IMR-90 (cell line): ENCODE results near the gene EPB41L3. TPM values are rescaled to one million over a fixed set of nuclear protein-coding genes. Genes with fewer than 3 reads are reported as not detected.

Experiments used
- ATAC-seq: fragments of 200-7000 bp; cut with Tn5 transposase; 2 replicates; pipeline ENCODE4 v1.9.1; 2020; ENCODE audit warnings: low read depth, mild to moderate bottlenecking, moderate library complexity
- BruUV-seq: library from RNA; stranded (reverse); fragments of 400-500 nt; replicated peaks from 2 replicates; lab custom pipeline; 2021; lab: Mats Ljungman, UMichigan
- CTCF ChIA-PET: fragments of 300-600 bp; formaldehyde crosslinking; extraction: SDS; loops from one replicate; lab custom pipeline; 2021; ENCODE audit warnings: antibody characterized with exemption; lab: Yijun Ruan, JAX
- POLR2A ChIA-PET: fragments of 300-600 bp; sonication (Branson Sonifier 250); formaldehyde crosslinking; loops from one replicate; lab custom pipeline; 2022; ENCODE audit warnings: antibody characterized with exemption; ENCODE audit not compliant: unreplicated experiment; lab: Charles Lee
- DNase-seq: peaks from one replicate; pipeline ENCODE4 v3.0.0; 2013
- H2AFZ ChIP-seq: replicated peaks from 2 replicates; pipeline ENCODE3; 2013; ENCODE audit warnings: low read length, mild to moderate bottlenecking; ENCODE audit not compliant: poor library complexity
- H2AK5ac ChIP-seq: 2 replicates; pipeline ENCODE4 v1.6.1; 2013; ENCODE audit warnings: low read depth, low read length, inconsistent platforms
- H2AK9ac ChIP-seq: replicated peaks from 2 replicates; pipeline ENCODE3; 2013; ENCODE audit warnings: mild to moderate bottlenecking, low read depth, low read length, moderate library complexity; ENCODE audit not compliant: poor library complexity
- H2BK120ac ChIP-seq: 2 replicates; pipeline ENCODE4 v1.6.1; 2013; ENCODE audit warnings: low read depth, low read length, inconsistent platforms
- H2BK15ac ChIP-seq: 3 replicates; pipeline ENCODE4 v1.6.1; 2013; ENCODE audit warnings: low read depth, low read length, inconsistent platforms
- H2BK20ac ChIP-seq: 2 replicates; pipeline ENCODE4 v1.6.1; 2013; ENCODE audit warnings: low read depth, mild to moderate bottlenecking, inconsistent platforms, low read length, moderate library complexity
- H2BK5ac ChIP-seq: 2 replicates; pipeline ENCODE4 v1.6.1; 2013; ENCODE audit warnings: mild to moderate bottlenecking, low read depth, low read length, inconsistent platforms; ENCODE audit not compliant: poor library complexity, severe bottlenecking
- H3K14ac ChIP-seq: replicated peaks from 2 replicates; pipeline ENCODE4 v1.6.1; 2013; ENCODE audit warnings: low read depth, low read length, inconsistent platforms
- H3K18ac ChIP-seq: 2 replicates; pipeline ENCODE4 v1.6.1; 2013; ENCODE audit warnings: low read depth, low read length, control low read depth
- H3K23ac ChIP-seq: 2 replicates; pipeline ENCODE4 v1.6.1; 2013; ENCODE audit warnings: low read depth, low read length, inconsistent platforms
- H3K27ac ChIP-seq: 2 replicates; pipeline ENCODE4 v1.5.1; 2013; ENCODE audit warnings: mild to moderate bottlenecking, control low read depth, low read length; ENCODE audit not compliant: insufficient read depth
- H3K27me3 ChIP-seq: 2 replicates; pipeline ENCODE4 v1.6.1; 2013; ENCODE audit warnings: low read length; ENCODE audit not compliant: control insufficient read depth, insufficient read depth
- H3K36me3 ChIP-seq: 2 replicates; pipeline ENCODE4 v1.6.1; 2013; ENCODE audit warnings: low read length, mixed read lengths; ENCODE audit not compliant: control insufficient read depth, insufficient read depth
- H3K4ac ChIP-seq: 2 replicates; pipeline ENCODE4 v1.6.1; 2013; ENCODE audit warnings: low read depth, low read length, inconsistent platforms
- H3K4me1 ChIP-seq: 2 replicates; pipeline ENCODE4 v1.6.1; 2013; ENCODE audit warnings: low read length, mixed read lengths; ENCODE audit not compliant: control insufficient read depth, insufficient read depth
- H3K4me2 ChIP-seq: 2 replicates; pipeline ENCODE4 v1.6.1; 2013; ENCODE audit warnings: low read depth, mild to moderate bottlenecking, control low read depth, low read length, moderate library complexity
- H3K4me3 ChIP-seq: 2 replicates; pipeline ENCODE4 v1.5.1; 2013; ENCODE audit warnings: low read depth, mild to moderate bottlenecking, control low read depth, low read length, moderate library complexity; ENCODE audit not compliant: insufficient read depth
- H3K56ac ChIP-seq: 2 replicates; pipeline ENCODE4 v1.6.1; 2013; ENCODE audit warnings: low read length, inconsistent platforms; ENCODE audit not compliant: insufficient read depth; ENCODE audit errors: extremely low read depth
- H3K79me1 ChIP-seq, 2 experiments: 2 replicates each; pipeline ENCODE4 v1.6.1; 2013; ENCODE audit warnings: low read length in 2 of 2, inconsistent platforms in 1 of 2, low read depth in 1 of 2
- H3K9ac ChIP-seq: 2 replicates; pipeline ENCODE4 v1.6.1; 2013; ENCODE audit warnings: low read depth, low read length, control low read depth
- H3K9me1 ChIP-seq: 2 replicates; pipeline ENCODE4 v1.6.1; 2013; ENCODE audit warnings: low read length, inconsistent platforms; ENCODE audit not compliant: insufficient read depth
- H3K9me3 ChIP-seq: 2 replicates; pipeline ENCODE4 v1.6.1; 2013; ENCODE audit warnings: low read length; ENCODE audit not compliant: control insufficient read depth, insufficient read depth
- H4K20me1 ChIP-seq: 2 replicates; pipeline ENCODE4 v1.6.1; 2013; ENCODE audit warnings: low read length, inconsistent platforms; ENCODE audit not compliant: insufficient read depth
- H4K5ac ChIP-seq: 2 replicates; pipeline ENCODE4 v1.6.1; 2013; ENCODE audit warnings: mild to moderate bottlenecking, low read depth, low read length, control low read depth
- H4K8ac ChIP-seq, 2 experiments: 2 replicates each; pipeline ENCODE4 v1.6.1; 2013; ENCODE audit warnings: low read depth in 2 of 2, low read length in 2 of 2, control low read depth in 1 of 2, inconsistent platforms in 1 of 2
- H4K91ac ChIP-seq: 2 replicates; pipeline ENCODE4 v1.6.1; 2013; ENCODE audit warnings: low read depth, low read length, inconsistent platforms; ENCODE audit not compliant: insufficient read depth
- BHLHE40 ChIP-seq: fragments of 150-350 bp; IDR thresholded peaks from 2 replicates; pipeline ENCODE4 v1.6.1; 2016; ENCODE audit warnings: mild to moderate bottlenecking, low read depth, low read length
- CEBPB ChIP-seq: IDR thresholded peaks from 2 replicates; pipeline ENCODE4 v1.6.1; 2012; ENCODE audit warnings: low read depth, low read length, improper control_type of control experiment
- CHD1 ChIP-seq: IDR thresholded peaks from 2 replicates; pipeline ENCODE4 v1.6.1; 2012; ENCODE audit warnings: low read depth, low read length, improper control_type of control experiment
- CTCF ChIP-seq: conservative IDR thresholded peaks from 2 replicates; pipeline ENCODE4 v1.5.1; 2012; ENCODE audit warnings: mild to moderate bottlenecking, low read depth, low read length, improper control_type of control experiment
- ELK1 ChIP-seq: fragments of 150-350 bp; IDR thresholded peaks from 2 replicates; pipeline ENCODE4 v1.6.1; 2016; ENCODE audit warnings: low read depth, mild to moderate bottlenecking, low read length, moderate library complexity, borderline replicate concordance
- FOS ChIP-seq: fragments of 150-350 bp; IDR thresholded peaks from 2 replicates; pipeline ENCODE4 v1.6.1; 2016; ENCODE audit warnings: low read depth, low read length
- MAFK ChIP-seq: IDR thresholded peaks from 2 replicates; pipeline ENCODE4 v1.6.1; 2012; ENCODE audit warnings: low read depth, low read length, improper control_type of control experiment
- MAZ ChIP-seq: IDR thresholded peaks from 2 replicates; pipeline ENCODE4 v1.6.1; 2012; ENCODE audit warnings: low read depth, mild to moderate bottlenecking, low read length, improper control_type of control experiment, moderate library complexity, borderline replicate concordance
- MXI1 ChIP-seq: IDR thresholded peaks from 2 replicates; pipeline ENCODE4 v1.6.1; 2012; ENCODE audit warnings: low read depth, mild to moderate bottlenecking, low read length, moderate library complexity, borderline replicate concordance
- NFE2L2 ChIP-seq: fragments of 150-350 bp; IDR thresholded peaks from 2 replicates; pipeline ENCODE4 v1.6.1; 2016; ENCODE audit warnings: low read depth, mild to moderate bottlenecking, low read length
- RAD21 ChIP-seq: IDR thresholded peaks from 2 replicates; pipeline ENCODE4 v1.6.1; 2012; ENCODE audit warnings: low read length, improper control_type of control experiment
- RCOR1 ChIP-seq: IDR thresholded peaks from 2 replicates; pipeline ENCODE4 v1.6.1; 2012; ENCODE audit warnings: mild to moderate bottlenecking, low read length, improper control_type of control experiment; ENCODE audit not compliant: insufficient replicate concordance
- RFX5 ChIP-seq: IDR thresholded peaks from 2 replicates; pipeline ENCODE4 v1.8.0; 2012; ENCODE audit warnings: low read depth, mild to moderate bottlenecking, low read length, moderate library complexity
- SMC3 ChIP-seq: fragments of 150-350 bp; IDR thresholded peaks from 2 replicates; pipeline ENCODE4 v1.6.1; 2016; ENCODE audit warnings: low read depth, mild to moderate bottlenecking, antibody characterized with exemption, low read length, moderate library complexity
- USF2 ChIP-seq: fragments of 150-350 bp; IDR thresholded peaks from 2 replicates; pipeline ENCODE4 v1.6.1; 2017; ENCODE audit warnings: mild to moderate bottlenecking, antibody characterized with exemption, low read length, low read depth
- WGBS, 2 experiments: methylation state at CpG; one replicate each; pipeline versions ENCODE4 v1.1.5 to v1.1.7; 2013; ENCODE audit warnings: missing lambda C conversion rate in 2 of 2; ENCODE audit not compliant: insufficient read length in 1 of 2; ENCODE audit errors: extremely low coverage in 2 of 2; 5-methylcytosine and 5-hydroxymethylcytosine counted together
- dilution Hi-C: fragments of 300-500 bp; cut with HindIII; formaldehyde crosslinking; loops from one replicate; pipeline ENCODE4 v1.14.3; 2018; ENCODE audit warnings: low sequenced_read_pairs; ENCODE audit not compliant: unreplicated experiment
- in situ Hi-C: fragments of 300-500 bp; cut with MboI; formaldehyde crosslinking; loops from 3 replicates; pipeline ENCODE4 v1.14.3; 2019; ENCODE audit warnings: low sequenced_read_pairs, inconsistent platforms, mixed read lengths
- intact Hi-C: fragments of 100-400 bp; cut with micrococcal nuclease; formaldehyde crosslinking; loops from 2 replicates; pipeline ENCODE4 v1.10.0; 2022
- polyA plus RNA-seq, 3 experiments: library from polyadenylated mRNA; depleted of rRNA; stranded (reverse); fragments of >200 nt; gene quantifications; 2 replicates each; pipeline ENCODE4 v1.2.3, GENCODE V29; 2012; ENCODE audit warnings: low replicate concordance in 1 of 3
- total RNA-seq: library from RNA; depleted of rRNA; stranded (reverse); fragments of >200 nt; gene quantifications from 2 replicates; pipeline ENCODE4 v1.2.3, GENCODE V29; 2012

EPB41L3 gene
- total and polyA plus RNA-seq, 2 of the 4 experiments (the other 2 are of a cell fraction), result 36.6 to 70.3 TPM

GRCh38 chr18:5449858-5450509 lies 93.8 kb downstream of the EPB41L3 start:
- Histone ChIP-seq H2AK5ac (no peak overlapping the region), H2AK9ac (no peak overlapping the region), H3K27ac (no peak overlapping the region), H2AFZ (no peak overlapping the region), H3K9ac (no peak overlapping the region), H4K8ac (no peak overlapping the region), H3K9me1 (no peaks in the 10 kb centered on the region), H3K14ac (no peak overlapping the region), H4K20me1 (no peaks in the 10 kb centered on the region), H4K91ac (no peak overlapping the region), H3K9me3 (no peaks in the 10 kb centered on the region), H2BK120ac (no peak overlapping the region), H2BK20ac (no peak overlapping the region), H3K23ac (no peak overlapping the region), H4K5ac (no peak overlapping the region), H2BK15ac (no peak overlapping the region), H2BK5ac (no peak overlapping the region), H3K27me3 (no peaks in the 10 kb centered on the region), H3K36me3 (no peaks in the 10 kb centered on the region), H3K18ac (no peak overlapping the region), H3K4me1 (no peaks in the 10 kb centered on the region), H3K4me2 (no peak overlapping the region), H3K56ac (no peak overlapping the region), H3K4ac (no peak overlapping the region), H3K4me3 (no peak overlapping the region), H3K79me1 (peaks cover 10 to 23% of the 10 kb centered on the region in 2 experiments; a peak in 3 of 4 replicates)
- CTCF ChIA-PET, result interaction anchor here (0.6 kb wide), 1 partner anchor 13 kb away, joined by 4 read pairs; no protein-coding TSS in a partner anchor
- ATAC-seq, result no peak
- dilution Hi-C loops, result no loop called here
- no TSS peak for BruUV-seq
- DNase-seq, result no peak
- intact Hi-C loops, result no loop called here
- no CpG with 5 or more reads among the region's 4 CpGs for WGBS, 2 experiments
- TF ChIP-seq RCOR1, result no peak
- no peak for TF ChIP-seq ELK1
- TF ChIP-seq USF2, result no peak
- TF ChIP-seq BHLHE40, result no peak
- no peak for TF ChIP-seq RFX5
- TF ChIP-seq NFE2L2, result no peak
- TF ChIP-seq MAZ, result no peak
- no peak for TF ChIP-seq MXI1
- no peak for TF ChIP-seq MAFK
- TF ChIP-seq FOS, result no peak
- TF ChIP-seq RAD21, result no peak
- no peak for TF ChIP-seq CHD1
- no peak for TF ChIP-seq CEBPB
- TF ChIP-seq CTCF, result no peak
- no peak for TF ChIP-seq SMC3
- POLR2A ChIA-PET, result no interaction called here
- in situ Hi-C loops, result no loop called here
